Daoy (cell line): ENCODE data around the gene LRRC4. TPM values are rescaled to one million over a fixed set of nuclear protein-coding genes. Genes with fewer than 3 reads are reported as not detected.

Experiments used
- DNase-seq: peaks from one replicate; pipeline ENCODE4 v3.0.0-alpha.2; 2015; ENCODE audit warnings: low read depth
- total RNA-seq: library from RNA; depleted of rRNA; stranded (reverse); fragments of >200 nt; shearing (Covaris generic); gene quantifications from 2 replicates; pipeline ENCODE4 v1.2.3, GENCODE V29; 2014; rRNA removed

Gene LRRC4, protein sequence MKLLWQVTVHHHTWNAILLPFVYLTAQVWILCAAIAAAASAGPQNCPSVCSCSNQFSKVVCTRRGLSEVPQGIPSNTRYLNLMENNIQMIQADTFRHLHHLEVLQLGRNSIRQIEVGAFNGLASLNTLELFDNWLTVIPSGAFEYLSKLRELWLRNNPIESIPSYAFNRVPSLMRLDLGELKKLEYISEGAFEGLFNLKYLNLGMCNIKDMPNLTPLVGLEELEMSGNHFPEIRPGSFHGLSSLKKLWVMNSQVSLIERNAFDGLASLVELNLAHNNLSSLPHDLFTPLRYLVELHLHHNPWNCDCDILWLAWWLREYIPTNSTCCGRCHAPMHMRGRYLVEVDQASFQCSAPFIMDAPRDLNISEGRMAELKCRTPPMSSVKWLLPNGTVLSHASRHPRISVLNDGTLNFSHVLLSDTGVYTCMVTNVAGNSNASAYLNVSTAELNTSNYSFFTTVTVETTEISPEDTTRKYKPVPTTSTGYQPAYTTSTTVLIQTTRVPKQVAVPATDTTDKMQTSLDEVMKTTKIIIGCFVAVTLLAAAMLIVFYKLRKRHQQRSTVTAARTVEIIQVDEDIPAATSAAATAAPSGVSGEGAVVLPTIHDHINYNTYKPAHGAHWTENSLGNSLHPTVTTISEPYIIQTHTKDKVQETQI
- total RNA-seq, result 0.51 and 1.4 TPM in 2 replicates

DNA sequence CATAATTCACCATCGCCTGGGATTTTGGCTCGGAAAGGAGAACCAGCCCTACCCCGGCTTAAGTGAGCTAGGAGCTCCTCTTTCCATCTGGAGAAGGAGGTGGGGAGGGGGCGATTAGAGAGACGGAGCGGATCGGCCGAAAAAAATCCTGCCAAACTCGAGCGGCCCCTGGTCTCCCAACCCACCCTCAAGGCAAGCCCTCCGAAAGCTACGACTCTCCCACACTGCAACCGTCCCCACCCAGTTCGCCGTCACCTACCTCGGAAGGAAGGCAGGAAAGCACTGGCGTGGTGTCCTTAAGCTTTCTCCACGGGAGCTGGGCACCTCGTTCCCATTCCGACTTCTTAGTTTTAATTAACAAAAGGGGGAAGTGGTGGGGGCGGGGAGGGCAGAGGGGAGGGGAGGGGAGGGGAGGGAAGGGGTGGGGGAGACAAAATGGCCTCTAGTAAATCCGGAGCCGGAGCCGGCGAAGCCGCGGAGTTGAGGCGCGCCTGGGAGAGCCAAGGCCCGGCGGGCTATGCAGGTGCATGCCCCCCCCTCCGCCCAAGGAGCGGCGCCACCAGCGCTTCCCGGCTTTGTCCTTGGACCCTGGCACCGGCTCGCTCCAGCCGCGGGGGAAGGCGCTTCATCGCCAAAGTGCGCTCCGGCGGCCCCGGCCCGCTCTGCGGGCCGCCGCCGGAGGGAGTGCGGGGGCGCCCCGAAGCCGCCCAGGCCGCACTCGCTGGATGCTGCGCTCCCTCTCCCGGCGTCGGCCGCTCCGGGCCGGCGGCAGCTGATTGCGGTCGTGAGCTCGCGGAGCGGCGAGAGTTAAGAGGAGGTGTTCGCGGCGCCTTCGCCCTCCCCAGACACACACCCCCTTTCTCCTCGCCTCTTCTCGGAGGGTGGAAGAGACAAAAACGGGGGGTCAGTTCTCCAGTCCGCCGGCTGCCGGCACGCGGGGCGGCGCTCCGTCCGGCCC, at the start of gene LRRC4:
TSS of gene LRRC4 (minus strand) at position 784 of the 958 bp plus-strand sequence. CDS start 797 bp downstream, outside the sequence.
- peak; percentile 74 for DNase-seq

- no peak for DNase-seq
Observed at GRCh38 chr7:128080169-128080568, 48.9 kb upstream of the LRRC4 start.

DNA sequence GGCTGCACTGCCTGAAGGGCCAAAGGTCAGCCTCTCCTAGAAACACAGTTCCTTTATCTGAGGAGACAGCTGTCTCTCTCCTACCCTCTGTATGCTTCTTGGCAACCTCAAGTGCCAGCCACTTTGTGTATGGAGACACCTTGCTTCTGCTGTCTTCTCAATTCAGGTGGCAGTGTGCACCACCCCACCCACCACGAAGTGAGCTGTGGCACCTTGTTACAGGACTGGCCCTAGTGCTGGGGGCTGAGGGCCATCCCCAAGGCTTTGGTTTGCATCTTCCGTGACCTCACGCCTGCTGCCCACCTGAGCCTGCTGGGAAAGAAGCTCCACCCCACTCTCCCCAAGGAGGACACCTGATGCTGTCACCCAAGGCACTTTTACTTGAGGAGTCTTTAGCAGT, 47.1 kb upstream of the LRRC4 start:
- no peak for DNase-seq

DNA sequence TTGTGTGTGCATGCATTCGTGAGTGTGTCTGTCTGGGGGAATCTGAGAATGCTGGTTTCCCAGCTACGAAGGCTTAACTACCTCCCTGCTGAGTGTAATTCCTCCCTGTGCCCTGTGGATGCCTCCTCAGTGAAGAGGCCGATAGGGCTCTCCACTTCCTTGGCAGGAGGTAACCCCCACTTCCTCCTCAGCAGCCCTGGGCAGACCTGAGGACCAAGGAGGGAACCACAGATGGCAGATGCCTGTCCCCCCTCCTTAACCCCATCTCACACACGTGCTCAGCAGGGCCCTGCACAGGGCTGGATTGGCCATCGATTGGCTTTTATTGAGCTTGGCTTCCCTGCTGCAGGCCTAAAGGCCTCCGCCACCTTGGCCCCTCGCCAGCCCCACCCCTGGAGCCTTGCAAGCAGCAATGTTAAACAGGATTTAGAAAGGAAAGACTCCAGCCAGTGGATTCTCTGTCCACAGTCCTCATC, 45.6 kb upstream of the LRRC4 start:
- no peak for DNase-seq

DNA sequence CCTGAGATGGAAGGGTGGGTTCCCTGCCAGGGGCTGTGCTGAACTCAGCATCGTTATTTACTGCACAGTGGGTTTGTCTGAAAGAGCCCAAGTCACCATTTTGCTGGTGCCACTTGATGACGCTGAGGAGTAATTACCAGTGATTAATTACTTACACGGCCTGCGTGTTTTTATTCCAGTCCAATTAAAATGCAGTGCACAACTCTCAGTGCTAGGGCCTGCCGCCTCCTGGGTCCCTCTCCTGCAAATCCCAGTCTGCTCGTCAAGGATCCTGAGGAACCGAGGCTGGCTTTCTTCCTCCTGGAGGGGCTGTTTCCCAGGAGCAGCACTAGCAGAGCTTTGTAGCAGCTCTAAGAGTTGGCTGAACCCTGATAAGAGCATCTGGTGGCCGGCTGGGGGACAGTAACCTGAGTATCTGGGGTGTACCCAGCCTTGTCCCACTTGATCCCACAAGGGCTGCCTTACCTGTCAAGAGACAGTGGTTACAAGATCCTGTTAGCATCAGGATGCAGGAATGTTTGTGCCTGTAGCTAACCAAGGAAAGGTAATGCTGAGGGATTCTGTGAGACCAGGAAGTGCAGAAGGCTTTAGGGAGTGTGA, 45.1 kb upstream of the LRRC4 start:
- no peak for DNase-seq

DNA sequence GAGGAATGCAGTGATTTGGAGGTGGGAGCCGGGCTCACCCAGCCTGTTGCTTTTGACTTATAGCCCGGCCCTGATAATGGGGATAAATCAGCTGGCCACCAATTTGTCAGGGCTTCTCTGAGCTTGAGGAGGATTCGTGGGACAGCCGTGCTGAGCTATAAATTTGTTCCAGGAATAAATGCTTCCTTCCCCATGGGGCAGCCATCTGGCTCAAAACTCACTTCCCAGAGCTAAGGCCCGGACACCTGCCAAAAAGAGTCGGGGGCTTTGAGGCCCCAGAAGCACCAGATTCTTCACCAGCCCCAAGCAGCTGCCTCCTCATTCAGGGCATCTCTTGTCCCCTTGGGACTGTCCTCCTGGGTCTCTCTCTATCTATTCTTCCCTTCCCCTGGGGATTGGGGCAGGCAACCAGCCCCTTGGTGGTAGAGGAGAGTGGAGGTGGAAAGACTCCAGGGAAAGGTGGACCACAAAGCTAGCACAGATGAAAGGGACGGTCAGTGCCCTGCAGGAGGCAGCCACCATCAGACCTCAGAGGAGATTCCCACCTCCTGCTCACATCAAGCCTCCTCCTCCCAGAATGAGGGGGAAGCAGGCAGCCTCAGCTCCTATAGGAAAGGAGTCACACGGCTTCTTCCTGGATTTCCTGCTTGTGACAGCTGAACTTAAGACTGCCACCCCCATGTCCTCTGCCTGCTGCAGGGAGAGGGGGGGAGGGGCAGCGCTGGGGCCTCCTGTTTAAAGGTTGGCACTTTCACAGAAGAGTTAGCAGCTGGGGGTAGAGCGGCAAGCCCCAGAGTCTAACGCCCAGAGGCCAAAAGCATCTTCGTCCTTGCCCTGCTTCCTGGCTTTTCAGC, 44.2 kb upstream of the LRRC4 start:
- no peak for DNase-seq

GRCh38 chr7:128074736-128075135, 43.5 kb upstream of the LRRC4 start:
- DNase-seq, result no peak

DNA sequence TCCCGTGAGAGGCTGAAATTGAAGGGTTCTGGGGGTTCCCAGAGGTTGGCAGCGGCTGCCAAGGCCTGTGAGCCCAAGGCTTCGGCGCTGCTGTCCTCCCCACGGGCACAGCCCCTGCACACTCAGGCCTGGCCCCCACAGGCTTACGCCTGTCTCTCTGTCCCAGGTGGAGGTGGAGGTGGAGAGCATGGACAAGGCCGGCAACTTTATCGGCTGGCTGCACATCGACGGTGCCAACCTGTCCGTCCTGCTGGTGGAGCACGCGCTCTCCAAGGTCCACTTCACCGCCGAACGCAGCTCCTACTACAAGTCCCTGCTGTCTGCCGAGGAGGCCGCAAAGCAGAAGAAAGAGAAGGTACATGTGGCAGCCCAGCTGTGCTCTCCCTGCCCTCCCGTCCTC, 43.1 kb upstream of the LRRC4 start:
- DNase-seq, result no peak

GRCh38 chr7:128073671-128074310, 42.6 kb upstream of the LRRC4 start:
- DNase-seq, result no peak

DNA sequence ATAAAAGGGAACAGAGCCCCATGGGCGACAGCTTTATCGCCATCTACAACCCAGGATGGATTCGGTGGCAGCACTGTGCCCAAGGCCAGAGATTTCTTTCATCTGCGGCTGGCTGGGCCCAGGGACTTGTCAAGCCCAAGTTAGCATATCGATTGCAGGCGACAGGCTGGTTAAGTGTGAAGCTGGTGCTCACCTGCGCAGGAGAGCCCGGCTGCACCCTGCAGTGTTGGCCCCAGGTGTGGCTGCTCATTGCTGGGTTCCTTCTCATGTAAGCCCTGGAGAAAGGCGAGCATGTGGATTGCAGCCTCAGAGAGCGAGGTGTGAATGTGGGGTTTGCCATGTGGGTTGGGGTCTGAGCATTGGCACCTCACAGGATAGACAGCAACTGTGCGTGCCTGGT, 40.6 kb upstream of the LRRC4 start:
- DNase-seq, result no peak

DNA sequence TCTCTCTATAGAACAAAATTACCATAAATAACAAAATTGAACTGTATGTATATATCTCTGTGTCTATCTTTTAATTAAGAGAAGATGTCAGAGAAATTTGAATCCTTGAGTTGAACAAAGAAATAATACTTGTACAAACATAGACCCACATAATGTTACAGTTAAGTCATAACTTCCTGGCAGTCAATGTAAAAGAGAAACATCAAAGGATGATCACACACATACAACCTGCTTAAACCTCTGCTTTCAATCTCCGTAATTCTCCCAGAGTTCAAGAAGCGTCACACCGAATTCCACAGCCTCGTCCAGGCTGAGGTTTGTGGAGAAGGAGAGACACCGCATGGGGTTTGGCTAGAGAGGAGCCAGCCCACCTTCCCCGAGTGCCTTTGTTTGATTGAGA, 40.1 kb upstream of the LRRC4 start:
- DNase-seq, result no peak

DNA sequence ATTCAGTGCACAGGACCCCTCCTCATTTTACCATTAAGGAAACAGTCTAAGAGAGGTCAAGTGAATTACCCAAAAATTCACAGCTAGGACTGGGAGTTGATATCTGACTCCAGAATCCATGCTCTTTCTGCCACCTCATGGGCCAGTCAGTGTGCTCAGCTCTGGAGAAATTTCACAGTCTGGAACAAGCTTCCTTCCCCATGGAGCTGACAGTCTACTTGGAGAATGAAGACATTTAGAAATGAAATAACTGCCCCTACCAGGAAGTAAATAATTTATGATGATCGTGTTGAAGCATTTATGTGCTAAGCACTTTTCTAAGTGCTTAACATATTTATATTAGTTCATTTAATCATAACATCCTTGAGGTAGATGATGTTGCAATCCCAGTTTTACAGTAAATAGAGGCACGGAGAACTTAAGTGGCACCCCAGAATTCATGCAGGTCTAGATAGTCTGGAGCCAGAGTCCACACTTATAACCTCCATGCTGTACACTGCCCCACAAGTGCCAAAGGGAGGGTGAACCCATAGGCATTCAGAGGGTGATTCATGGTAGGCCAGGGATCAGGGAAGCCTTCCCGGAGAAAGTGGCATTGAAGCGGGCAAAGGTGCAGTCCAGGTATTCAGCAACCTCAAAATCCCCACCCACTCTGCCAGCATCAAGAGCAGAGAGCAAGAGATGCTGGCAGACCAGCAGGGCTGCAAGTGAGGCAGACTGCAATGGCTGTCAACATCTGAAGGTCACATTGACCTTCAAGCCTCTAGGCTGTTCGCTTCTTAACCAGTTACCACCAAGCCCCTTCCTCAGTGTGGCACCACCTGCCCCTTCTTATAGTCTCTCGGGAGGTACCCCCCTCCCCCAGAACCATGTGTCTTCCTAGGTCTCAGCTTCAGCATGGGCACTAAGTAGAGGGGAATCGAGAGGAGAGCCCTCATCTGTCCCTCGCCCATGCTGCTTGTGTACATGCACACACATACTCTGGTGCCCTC, 38.4 kb upstream of the LRRC4 start:
- DNase-seq, result no peak

DNA sequence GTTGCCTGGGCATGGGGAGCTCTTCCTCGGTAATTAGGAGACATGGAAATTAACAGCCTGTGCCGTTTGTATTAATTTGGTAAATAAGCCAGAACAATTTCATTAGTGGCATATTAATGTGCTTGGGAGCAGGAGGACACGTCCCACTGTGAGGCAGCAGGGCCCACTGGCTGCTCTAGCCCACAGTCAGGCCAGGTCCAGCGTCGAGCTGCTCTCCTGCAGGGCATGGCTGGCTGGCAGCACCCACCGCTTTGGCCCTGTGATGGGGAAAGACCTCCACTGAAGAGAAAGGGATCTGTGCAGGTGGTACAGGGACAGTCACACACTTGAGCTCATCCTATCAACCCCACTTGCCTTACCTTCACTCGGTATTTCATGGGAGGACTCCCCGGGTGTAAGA, 37.5 kb upstream of the LRRC4 start:
- no peak for DNase-seq

DNA sequence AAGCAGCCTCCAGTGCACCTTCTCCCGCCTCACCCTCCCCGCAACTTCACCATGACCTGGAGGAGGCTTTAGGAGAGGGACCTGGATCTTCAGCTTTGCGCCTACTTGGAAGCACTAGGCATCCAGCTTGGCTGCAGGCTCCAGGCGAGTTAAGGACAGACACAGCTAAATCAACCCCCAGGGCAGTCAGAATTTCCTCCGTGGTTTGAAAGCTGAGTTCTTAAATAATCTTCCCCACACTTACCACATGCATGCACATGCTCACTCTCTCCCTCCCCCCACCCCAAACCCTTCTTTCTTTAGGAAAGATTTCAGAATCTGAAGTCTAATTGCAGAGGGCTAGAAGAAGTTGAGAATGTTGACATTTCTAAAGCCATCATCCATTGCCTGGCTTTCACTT, 36.7 kb upstream of the LRRC4 start:
- DNase-seq, result no peak

DNA sequence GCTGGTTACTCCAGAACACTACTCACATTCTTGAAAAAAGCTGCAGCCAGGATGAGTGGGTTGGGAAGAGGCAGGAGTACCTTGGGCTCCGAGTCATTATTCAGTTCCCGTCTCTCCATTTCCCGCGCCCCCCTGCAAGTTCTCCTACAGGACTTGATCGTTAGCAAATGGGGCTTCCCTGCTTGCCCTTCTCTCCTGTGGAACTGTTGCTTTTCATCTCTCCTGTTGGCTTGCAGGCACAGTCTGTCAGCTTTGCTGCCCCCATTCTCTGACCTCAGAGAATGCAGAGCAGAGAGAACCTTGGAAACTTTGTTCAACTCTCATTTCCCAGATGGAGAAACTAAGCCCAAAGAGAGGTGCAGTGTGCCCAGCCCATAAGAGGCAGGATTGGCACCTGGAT, 35.6 kb upstream of the LRRC4 start:
- no peak for DNase-seq

- no peak for DNase-seq
Observed at GRCh38 chr7:128066395-128066794, 35.2 kb upstream of the LRRC4 start.

DNA sequence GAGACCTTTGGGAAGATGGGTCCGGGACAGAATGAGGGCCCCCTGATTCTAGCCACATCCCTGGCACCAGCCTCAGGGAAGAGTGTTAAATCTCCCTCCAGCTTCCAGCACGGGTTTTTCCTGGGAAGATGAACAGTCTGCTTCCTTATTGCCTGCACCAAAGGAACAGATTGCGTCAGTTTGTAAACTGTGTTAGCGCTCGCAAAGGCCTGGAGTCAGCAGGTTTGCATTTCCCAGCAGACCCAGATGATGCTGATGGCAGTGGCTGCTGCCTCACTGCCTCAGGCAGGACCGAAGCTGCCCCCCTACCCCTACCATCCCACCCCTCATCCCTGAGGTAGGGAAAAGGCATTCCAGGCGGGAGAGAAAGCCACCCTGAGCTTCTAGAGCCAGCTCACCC, 34.6 kb upstream of the LRRC4 start:
- no peak for DNase-seq

- no peak for DNase-seq
Observed at GRCh38 chr7:128063088-128063487, 31.9 kb upstream of the LRRC4 start.

GRCh38 chr7:128060018-128060417, 28.8 kb upstream of the LRRC4 start:
- DNase-seq, result no peak
